Activated CD4-positive, alpha-beta T cell treated with anti-CD3 and anti-CD28 coated beads, Interleukin-2, amount 50 U/mL, for 48 hours (primary cell): ENCODE data around the gene ACOX3.

Experiments used
- DNase-seq, 2 experiments: peaks; one replicate each; pipeline ENCODE4 v3.0.0-alpha.2; 2020

ACOX3 gene

GRCh38 chr4:8334786-8335460, 105.6 kb downstream of the ACOX3 start:
- no peak for DNase-seq

- no peak for DNase-seq
These were observed 106.6 kb downstream of the ACOX3 start for GRCh38 chr4:8333726-8334460.

DNA sequence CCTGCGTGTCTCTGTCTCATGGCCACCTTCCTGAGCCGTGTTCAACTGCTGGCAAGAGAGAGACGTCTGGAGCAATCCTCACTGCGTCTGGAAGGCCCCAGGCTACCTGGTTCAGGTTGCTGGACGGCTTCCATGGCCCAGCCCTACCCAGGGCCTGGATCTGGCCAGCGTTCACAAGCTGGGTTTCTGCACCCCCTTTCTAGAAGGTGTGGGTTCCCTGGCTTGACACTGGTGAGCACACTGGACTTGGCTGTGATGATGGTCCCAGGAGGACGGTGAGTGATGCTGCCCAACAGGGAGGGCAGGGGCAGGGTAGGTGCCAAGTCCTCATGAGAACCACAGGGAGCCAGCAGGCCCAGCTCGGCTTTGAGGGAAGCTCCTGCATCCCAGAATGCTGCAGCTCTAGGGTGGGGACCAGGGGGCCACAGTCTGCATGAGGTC, 107.6 kb downstream of the ACOX3 start:
- no peak for DNase-seq

DNA sequence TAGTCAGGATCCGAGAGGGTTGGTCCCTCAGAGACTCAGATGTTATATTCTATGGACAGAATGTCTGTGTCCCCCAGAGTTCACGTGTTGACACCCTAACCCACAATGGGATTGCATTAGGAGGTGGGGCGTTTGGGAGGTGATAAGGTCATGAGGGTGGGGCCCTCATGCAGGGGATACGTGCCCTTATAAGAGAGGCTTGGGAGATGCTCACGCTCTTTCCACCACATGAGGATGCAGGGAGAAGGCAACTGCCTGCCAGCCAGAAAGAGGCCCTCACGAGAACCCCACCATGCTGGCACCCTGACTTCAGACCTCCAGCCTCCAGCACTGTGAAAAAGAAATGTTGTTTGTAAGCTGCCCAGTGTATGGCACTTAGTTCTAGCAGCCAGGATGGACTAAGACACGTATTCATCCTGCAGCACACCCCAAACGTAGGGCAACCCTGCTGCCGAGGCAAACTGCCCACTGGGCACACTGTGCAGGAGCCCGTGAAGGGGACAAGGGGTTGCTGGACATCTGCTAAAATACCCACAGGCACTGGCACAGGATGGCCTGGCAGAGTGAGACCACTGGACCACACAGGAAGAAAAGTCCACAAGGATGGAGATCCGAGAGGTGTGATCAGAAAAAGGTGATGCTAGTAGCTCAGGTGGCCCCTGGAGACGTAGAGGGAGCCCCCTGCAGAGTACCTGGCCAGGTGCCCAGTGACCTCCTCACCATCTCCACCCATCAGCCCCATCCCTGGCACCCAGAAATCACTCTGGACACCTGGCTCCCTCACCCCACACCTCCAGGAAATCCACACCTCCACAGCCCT, 108.3 kb downstream of the ACOX3 start:
- no peak for DNase-seq

- DNase-seq: no peak
These were observed 109.0 kb downstream of the ACOX3 start for GRCh38 chr4:8331575-8331955.

- DNase-seq: no peak
These were observed 109.5 kb downstream of the ACOX3 start for GRCh38 chr4:8330821-8331574.

- DNase-seq: no peak
These were observed 110.4 kb downstream of the ACOX3 start for GRCh38 chr4:8329859-8330761.

DNA sequence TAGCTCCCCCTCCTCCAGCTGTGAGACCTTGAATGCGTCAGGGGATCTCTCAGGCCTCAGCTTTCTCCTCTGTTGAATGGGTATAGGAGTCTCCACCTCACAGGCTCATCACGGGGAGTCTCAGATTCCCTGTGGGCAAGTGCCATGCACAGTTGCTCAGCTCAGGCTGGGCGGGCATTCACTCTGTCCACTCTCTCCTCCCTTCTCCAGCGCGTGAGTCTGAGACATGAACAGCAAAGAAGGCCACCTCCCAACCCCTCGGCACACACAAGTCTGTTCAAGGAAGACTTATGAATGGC, 111.0 kb downstream of the ACOX3 start:
- no peak for DNase-seq

- DNase-seq: no peak
These were observed 111.5 kb downstream of the ACOX3 start for GRCh38 chr4:8328866-8329559.

GRCh38 chr4:8328456-8328855, 112.1 kb downstream of the ACOX3 start:
- no peak for DNase-seq

DNA sequence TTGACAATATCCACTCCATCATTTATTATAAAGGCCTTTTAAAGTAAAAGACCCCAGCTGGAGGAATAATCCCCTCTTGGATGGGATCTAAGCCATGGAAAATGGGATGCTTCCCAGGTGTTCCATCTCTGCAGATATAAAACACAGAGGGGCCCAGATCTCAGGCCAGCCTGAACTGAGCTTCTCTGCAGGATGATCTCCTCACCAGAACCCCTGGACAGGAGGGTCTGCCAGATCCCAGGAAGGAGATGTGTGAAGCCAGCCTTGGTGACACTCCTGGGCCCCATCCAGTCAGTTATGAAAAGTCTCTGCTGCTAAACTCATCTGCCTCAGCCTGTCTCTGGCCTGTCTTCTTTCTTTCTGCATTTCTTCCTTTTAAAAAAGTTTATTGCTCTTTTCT, 114.3 kb downstream of the ACOX3 start:
- no peak for DNase-seq

DNA sequence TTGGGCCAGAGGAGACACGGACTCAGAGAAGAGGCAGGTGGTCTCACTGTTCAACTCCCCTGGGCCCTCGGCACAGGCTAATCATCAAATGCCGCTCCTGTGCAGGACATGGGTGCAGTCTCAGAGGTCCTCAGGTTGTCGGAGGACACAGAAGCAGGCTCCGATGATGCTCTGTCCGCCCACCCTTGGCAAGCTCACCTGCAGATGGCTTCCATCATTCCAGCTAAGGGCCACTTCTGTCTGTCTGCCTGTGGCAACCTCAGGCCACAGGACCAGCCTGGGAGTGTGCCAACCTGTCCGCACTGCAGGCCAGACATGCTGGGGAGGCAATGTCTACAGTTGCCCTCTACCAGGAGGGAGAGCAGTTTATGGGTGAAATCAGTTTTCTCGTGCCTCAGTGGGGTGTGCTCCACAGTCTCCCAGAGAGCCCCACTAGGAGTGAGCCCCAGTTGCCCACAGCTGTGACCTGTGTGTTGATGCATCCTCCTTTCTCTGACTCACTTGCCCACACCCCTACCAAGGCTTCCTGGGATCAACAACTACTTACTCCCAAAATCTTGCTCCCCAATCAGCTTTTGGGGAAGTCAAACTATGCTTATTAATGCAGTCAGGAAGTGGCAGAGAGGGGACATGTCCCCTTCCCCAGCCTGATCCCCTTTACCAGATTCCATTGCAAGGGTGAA, 115.1 kb downstream of the ACOX3 start:
- DNase-seq: no peak

DNA sequence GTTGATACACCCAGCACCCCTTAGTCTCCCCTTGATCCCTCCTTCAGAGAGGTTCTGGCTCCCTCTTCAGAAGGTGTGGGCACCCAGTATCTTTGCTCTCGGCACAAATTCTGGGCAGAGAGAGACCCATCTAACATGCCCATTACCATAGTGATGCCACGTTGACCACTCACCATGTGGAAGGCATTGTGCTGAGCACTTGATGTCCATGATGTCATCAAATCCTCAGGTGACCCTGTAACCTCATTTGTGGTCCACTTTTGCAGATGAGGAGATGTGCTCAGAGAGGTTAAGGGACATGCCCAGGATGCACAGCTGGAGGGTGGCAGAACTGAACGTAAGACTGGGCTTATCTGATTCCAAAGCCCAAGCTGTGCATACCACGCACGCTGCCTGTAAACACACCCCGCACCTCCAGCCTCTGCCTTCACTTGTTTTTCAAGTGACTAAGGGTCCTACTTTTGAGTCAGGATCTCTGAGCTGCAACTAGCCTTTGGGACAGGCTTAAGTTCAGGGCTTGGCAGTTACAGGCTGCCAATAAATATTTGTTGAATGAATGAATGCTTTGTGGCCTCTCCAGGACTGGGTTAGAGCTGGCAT, 115.8 kb downstream of the ACOX3 start:
- DNase-seq: no peak

GRCh38 chr4:8323947-8324555, 116.5 kb downstream of the ACOX3 start:
- DNase-seq: no peak

- DNase-seq: no peak
These were observed 117.5 kb downstream of the ACOX3 start for GRCh38 chr4:8322794-8323704.

DNA sequence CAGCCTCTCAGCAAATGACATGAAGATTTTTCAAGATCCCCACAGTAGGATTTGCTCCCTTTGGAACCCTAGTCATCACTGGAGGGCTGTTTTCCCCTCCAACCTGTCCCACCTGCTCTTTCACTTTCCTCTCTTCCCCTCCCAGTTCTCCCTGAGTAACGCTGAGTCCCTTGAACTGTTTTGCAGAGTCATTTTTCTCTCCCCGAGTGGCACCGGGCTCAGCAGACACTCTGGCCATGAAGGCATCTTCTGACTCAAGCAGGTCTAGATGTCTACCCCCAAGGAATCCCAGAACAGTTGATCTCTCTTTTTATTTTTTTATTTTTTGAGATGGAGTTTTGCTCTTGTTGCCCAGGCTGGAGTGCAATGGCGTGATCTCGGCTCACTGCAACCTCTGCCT, 118.8 kb downstream of the ACOX3 start:
- no peak for DNase-seq

- DNase-seq: no peak
These were observed 119.3 kb downstream of the ACOX3 start for GRCh38 chr4:8321220-8321619.

DNA sequence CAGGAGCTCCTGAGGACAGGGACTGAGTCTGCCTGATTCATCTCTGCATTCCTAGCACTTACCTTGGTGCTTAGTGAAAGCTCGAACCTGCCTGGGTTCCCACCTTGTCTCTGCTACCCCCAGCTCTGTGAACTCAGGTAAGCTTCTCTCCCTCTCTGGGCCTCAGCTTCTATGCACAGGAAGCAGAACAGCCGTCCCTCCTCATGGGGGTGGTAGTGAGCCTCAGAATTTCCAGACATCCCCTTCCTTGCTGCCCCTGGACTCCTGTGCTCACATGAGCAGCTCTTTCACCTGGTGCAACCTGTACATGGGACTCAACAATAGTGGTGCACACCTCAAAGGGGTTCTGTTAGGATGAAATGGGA, 120.2 kb downstream of the ACOX3 start:
- no peak for DNase-seq
